ENCODE measurements around the gene LINGO3.

The LINGO3 gene

GRCh38 chr19:2273356-2274184, 34.4 kb downstream of the LINGO3 start:
- H3K9me3 ChIP-seq (ENCODE audit: low read length) = no peaks in the 10 kb centered on the region
- H3K4me3 ChIP-seq (ENCODE audit: low read depth in 1 of 2, low read length in 2 of 2) = peak overlapping the region in 1 of 2 donors; percentile 27
- H3K4me1 ChIP-seq (ENCODE audit: insufficient read depth, low read length) = peaks cover 48% of the 10 kb centered on the region
- H3K27me3 ChIP-seq (ENCODE audit: control insufficient read depth in 1 of 2, insufficient read depth in 2 of 2, low read length in 2 of 2) = no peaks in the 10 kb centered on the region
- H3K9ac ChIP-seq (ENCODE audit: low read length) = no peak overlapping the region
- H3K27ac ChIP-seq (ENCODE audit: low read depth, low read length) = peak overlapping the region; percentile 81
- H3K36me3 ChIP-seq (ENCODE audit: insufficient read depth, low read length) = peaks cover 17% of the 10 kb centered on the region

GRCh38 chr19:2271234-2272103, 36.5 kb downstream of the LINGO3 start:
- Histone ChIP-seq H3K36me3 (ENCODE audit: insufficient read depth, low read length) (peaks cover 17% of the 10 kb centered on the region), H3K4me1 (ENCODE audit: insufficient read depth, low read length) (peaks cover 48% of the 10 kb centered on the region), H3K9ac (ENCODE audit: low read length) (peak overlapping the region; percentile 78)

GRCh38 chr19:2270423-2271233, 37.3 kb downstream of the LINGO3 start:
- Histone ChIP-seq H3K4me3 (ENCODE audit: low read depth in 1 of 2, low read length in 2 of 2) (peak overlapping the region; percentile 79 to 92), H3K4me1 (ENCODE audit: insufficient read depth, low read length) (peaks cover 45% of the 10 kb centered on the region), H3K27me3 (ENCODE audit: control insufficient read depth in 1 of 2, insufficient read depth in 2 of 2, low read length in 2 of 2) (no peaks in the 10 kb centered on the region), H3K36me3 (ENCODE audit: insufficient read depth, low read length) (peaks cover 17% of the 10 kb centered on the region), H3K27ac (ENCODE audit: low read depth, low read length) (peak overlapping the region; percentile 98), H3K9me3 (ENCODE audit: low read length) (no peaks in the 10 kb centered on the region), H3K9ac (ENCODE audit: low read length) (peak overlapping the region; percentile 89)

More at GRCh38 chr19:2271234-2272103, 36.5 kb downstream of the LINGO3 start:
- Histone ChIP-seq H3K4me3 (ENCODE audit: low read depth in 1 of 2, low read length in 2 of 2) (peak overlapping the region; percentile 22 to 61), H3K27me3 (ENCODE audit: control insufficient read depth in 1 of 2, insufficient read depth in 2 of 2, low read length in 2 of 2) (no peaks in the 10 kb centered on the region), H3K27ac (ENCODE audit: low read depth, low read length) (peak overlapping the region; percentile 97), H3K9me3 (ENCODE audit: low read length) (no peaks in the 10 kb centered on the region)

- H3K36me3 ChIP-seq (ENCODE audit: insufficient read depth, low read length) = peaks cover 17% of the 10 kb centered on the region
- H3K27ac ChIP-seq (ENCODE audit: low read depth, low read length) = peak overlapping the region; percentile 98
- H3K9me3 ChIP-seq (ENCODE audit: low read length) = no peaks in the 10 kb centered on the region
- no peaks in the 10 kb centered on the region for H3K27me3 ChIP-seq (ENCODE audit: control insufficient read depth in 1 of 2, insufficient read depth in 2 of 2, low read length in 2 of 2)
- H3K9ac ChIP-seq (ENCODE audit: low read length) = peak overlapping the region; percentile 89
- H3K4me1 ChIP-seq (ENCODE audit: insufficient read depth, low read length) = peaks cover 39% of the 10 kb centered on the region
- H3K4me3 ChIP-seq (ENCODE audit: low read depth in 1 of 2, low read length in 2 of 2) = peak overlapping the region; percentile 79 to 92
Measured at GRCh38 chr19:2270157-2270422, 37.9 kb downstream of the LINGO3 start.

GRCh38 chr19:2269244-2270156, 38.5 kb downstream of the LINGO3 start:
- H3K9me3 ChIP-seq (ENCODE audit: low read length) = no peaks in the 10 kb centered on the region
- peaks cover 39% of the 10 kb centered on the region for H3K4me1 ChIP-seq (ENCODE audit: insufficient read depth, low read length)

GRCh38 chr19:2268861-2269243, 39.1 kb downstream of the LINGO3 start:
- Histone ChIP-seq H3K9me3 (ENCODE audit: low read length) (no peaks in the 10 kb centered on the region), H3K9ac (ENCODE audit: low read length) (no peak overlapping the region), H3K27ac (ENCODE audit: low read depth, low read length) (peak overlapping the region; percentile 77), H3K4me3 (ENCODE audit: low read depth in 1 of 2, low read length in 2 of 2) (peak overlapping the region; percentile 67 to 72), H3K4me1 (ENCODE audit: insufficient read depth, low read length) (peaks cover 32% of the 10 kb centered on the region), H3K27me3 (ENCODE audit: control insufficient read depth in 1 of 2, insufficient read depth in 2 of 2, low read length in 2 of 2) (no peaks in the 10 kb centered on the region), H3K36me3 (ENCODE audit: insufficient read depth, low read length) (peaks cover 17% of the 10 kb centered on the region)

More at GRCh38 chr19:2269244-2270156, 38.5 kb downstream of the LINGO3 start:
- Histone ChIP-seq H3K9ac (ENCODE audit: low read length) (peak overlapping the region; percentile 89), H3K27me3 (ENCODE audit: control insufficient read depth in 1 of 2, insufficient read depth in 2 of 2, low read length in 2 of 2) (no peaks in the 10 kb centered on the region), H3K4me3 (ENCODE audit: low read depth in 1 of 2, low read length in 2 of 2) (peak overlapping the region; percentile 79 to 92), H3K36me3 (ENCODE audit: insufficient read depth, low read length) (peaks cover 17% of the 10 kb centered on the region), H3K27ac (ENCODE audit: low read depth, low read length) (peak overlapping the region; percentile 98)

- H3K4me1 ChIP-seq (ENCODE audit: insufficient read depth, low read length) = peaks cover 28% of the 10 kb centered on the region
- peaks cover 17% of the 10 kb centered on the region for H3K36me3 ChIP-seq (ENCODE audit: insufficient read depth, low read length)
- peak overlapping the region in 1 of 2 donors; percentile 72 for H3K4me3 ChIP-seq (ENCODE audit: low read depth in 1 of 2, low read length in 2 of 2)
- no peaks in the 10 kb centered on the region for H3K27me3 ChIP-seq (ENCODE audit: control insufficient read depth in 1 of 2, insufficient read depth in 2 of 2, low read length in 2 of 2)
- H3K9ac ChIP-seq (ENCODE audit: low read length) = no peak overlapping the region
- no peaks in the 10 kb centered on the region for H3K9me3 ChIP-seq (ENCODE audit: low read length)
- H3K27ac ChIP-seq (ENCODE audit: low read depth, low read length) = no peak overlapping the region
Measured at GRCh38 chr19:2268480-2268830, 39.5 kb downstream of the LINGO3 start.

GRCh38 chr19:2266183-2266993, 41.6 kb downstream of the LINGO3 start:
- peaks cover 2% of the 10 kb centered on the region for H3K36me3 ChIP-seq (ENCODE audit: insufficient read depth, low read length)
- H3K4me1 ChIP-seq (ENCODE audit: insufficient read depth, low read length) = peaks cover 8% of the 10 kb centered on the region
- H3K27me3 ChIP-seq (ENCODE audit: control insufficient read depth in 1 of 2, insufficient read depth in 2 of 2, low read length in 2 of 2) = no peaks in the 10 kb centered on the region
- no peak overlapping the region for H3K4me3 ChIP-seq (ENCODE audit: low read depth in 1 of 2, low read length in 2 of 2)
- H3K27ac ChIP-seq (ENCODE audit: low read depth, low read length) = no peak overlapping the region
- H3K9ac ChIP-seq (ENCODE audit: low read length) = no peak overlapping the region
- no peaks in the 10 kb centered on the region for H3K9me3 ChIP-seq (ENCODE audit: low read length)

GRCh38 chr19:2261438-2262172, 46.3 kb downstream of the LINGO3 start:
- H3K27ac ChIP-seq (ENCODE audit: low read depth, low read length) = no peak overlapping the region
- no peak overlapping the region for H3K9ac ChIP-seq (ENCODE audit: low read length)

More at GRCh38 chr19:2261438-2262172, 46.3 kb downstream of the LINGO3 start:
- Histone ChIP-seq H3K36me3 (ENCODE audit: insufficient read depth, low read length) (no peaks in the 10 kb centered on the region), H3K9me3 (ENCODE audit: low read length) (no peaks in the 10 kb centered on the region), H3K4me3 (ENCODE audit: low read depth in 1 of 2, low read length in 2 of 2) (no peak overlapping the region), H3K27me3 (ENCODE audit: control insufficient read depth in 1 of 2, insufficient read depth in 2 of 2, low read length in 2 of 2) (no peaks in the 10 kb centered on the region), H3K4me1 (ENCODE audit: insufficient read depth, low read length) (no peaks in the 10 kb centered on the region)
